HCT116 (cell line): ENCODE data around the gene ABHD12. TPM values are rescaled to one million over a fixed set of nuclear protein-coding genes. Genes with fewer than 3 reads are reported as not detected.

ENCODE experiments used
- ATAC-seq: fragments of 200-7000 bp; cut with Tn5 transposase; 2 replicates; pipeline ENCODE4 v1.9.1; 2020; ENCODE audit warnings: mild to moderate bottlenecking, moderate library complexity
- BruUV-seq: library from RNA; stranded (reverse); fragments of 400-500 nt; replicated peaks from 2 replicates; lab custom pipeline; 2021; lab: Mats Ljungman, UMichigan
- CTCF ChIA-PET: fragments of 300-600 bp; sonication (Branson Sonifier 250); formaldehyde crosslinking; loops from one replicate; lab custom pipeline; 2021; ENCODE audit warnings: antibody characterized with exemption; lab: Charles Lee
- POLR2A ChIA-PET: fragments of 300-600, 350-600 bp; sonication (Branson Sonifier 250); formaldehyde crosslinking; loops from one replicate; lab custom pipeline; 2021; ENCODE audit warnings: antibody characterized with exemption; lab: Charles Lee
- RAD21 ChIA-PET, 2 experiments: fragments of 300-600 bp; sonication (Branson Sonifier 250); formaldehyde crosslinking; loops; one replicate each; lab custom pipeline; 2023; ENCODE audit warnings: low total read pairs in 2 of 2; ENCODE audit not compliant: uncharacterized antibody in 2 of 2, unreplicated experiment in 2 of 2, low non-redundant PET in 1 of 2; lab: Charles Lee
- DNase-seq: peaks from one replicate; pipeline ENCODE4 v3.0.0-alpha.2; 2010; ENCODE audit warnings: low read depth, low spot score
- H2AFZ ChIP-seq: fragments of 200-600 bp; shearing (Covaris generic), sonication (generic); 2 replicates; pipeline ENCODE4 v1.6.1; 2017; ENCODE audit warnings: low read depth, mixed run types, mixed read lengths, antibody characterized with exemption, low read length; ENCODE audit not compliant: poor library complexity, severe bottlenecking
- H3K27ac ChIP-seq: 2 replicates; pipeline ENCODE4 v1.5.1; 2012; ENCODE audit warnings: low read depth, low read length
- H3K27me3 ChIP-seq: fragments of 200-600 bp; sonication (generic); 2 replicates; pipeline ENCODE4 v1.6.1; 2016; ENCODE audit warnings: mixed run types, low read length, mixed read lengths; ENCODE audit not compliant: insufficient read depth
- H3K36me3 ChIP-seq, 2 experiments: fragments of 200-500 bp in 1 of 2; fragments of 200-600 bp in 1 of 2; sonication (Bioruptor generic) in 1 of 2; sonication (generic) in 1 of 2; 2 replicates each; pipeline versions ENCODE4 v1.5.1 to v1.6.1; 2014 to 2016; ENCODE audit warnings: low read length in 2 of 2, inconsistent platforms in 1 of 2, mixed read lengths in 1 of 2, mixed run types in 1 of 2; ENCODE audit not compliant: insufficient read depth in 2 of 2, control insufficient read depth in 1 of 2
- H3K4me1 ChIP-seq, 2 experiments: fragments of 200-600 bp in 1 of 2; sonication (generic) in 1 of 2; 2 replicates each; pipeline versions ENCODE4 v1.5.1 to v1.6.1; 2012 to 2017; ENCODE audit warnings: low read length in 2 of 2, inconsistent platforms in 1 of 2, mild to moderate bottlenecking in 1 of 2, mixed read lengths in 1 of 2, mixed run types in 1 of 2, moderate library complexity in 1 of 2; ENCODE audit not compliant: insufficient read depth in 2 of 2, control insufficient read depth in 1 of 2
- H3K4me2 ChIP-seq: fragments of 200-600 bp; sonication (generic); 2 replicates; pipeline ENCODE4 v1.6.1; 2017; ENCODE audit warnings: mixed run types, low read length, mixed read lengths
- H3K4me3 ChIP-seq, 2 experiments: fragments of 200-600 bp in 1 of 2; sonication (generic) in 1 of 2; replicated peaks in 1 of 2; 2 replicates each; pipeline ENCODE4 v1.5.1; 2011 to 2016; ENCODE audit warnings: low read length in 2 of 2, control low read depth in 1 of 2, low read depth in 1 of 2, mild to moderate bottlenecking in 1 of 2, mixed read lengths in 1 of 2, mixed run types in 1 of 2
- H3K79me2 ChIP-seq: fragments of 200-600 bp; sonication (generic); 2 replicates; pipeline ENCODE4 v1.6.1; 2017; ENCODE audit warnings: mild to moderate bottlenecking, mixed run types, low read length, moderate library complexity, mixed read lengths; ENCODE audit not compliant: insufficient read depth
- H3K9ac ChIP-seq: fragments of 200-600 bp; sonication (generic); 2 replicates; pipeline ENCODE4 v1.6.1; 2016; ENCODE audit warnings: low read length, mixed read lengths
- H3K9me2 ChIP-seq: fragments of 200-600 bp; sonication (generic), shearing (Covaris generic); 2 replicates; pipeline ENCODE4 v1.6.1; 2017; ENCODE audit warnings: mixed run types, mild to moderate bottlenecking, moderate library complexity; ENCODE audit not compliant: insufficient read depth
- H3K9me3 ChIP-seq, 2 experiments: fragments of 200-500 bp in 1 of 2; fragments of 200-600 bp in 1 of 2; sonication (Bioruptor generic) in 1 of 2; sonication (generic) in 1 of 2; 2 replicates each; pipeline ENCODE4 v1.6.1; 2014 to 2017; ENCODE audit warnings: low read length in 2 of 2, mixed read lengths in 2 of 2, inconsistent platforms in 1 of 2, low read depth in 1 of 2, mild to moderate bottlenecking in 1 of 2, mixed run types in 1 of 2, moderate library complexity in 1 of 2; ENCODE audit not compliant: control insufficient read depth in 1 of 2, insufficient read depth in 1 of 2
- H4K20me1 ChIP-seq: fragments of 200-600 bp; sonication (generic), shearing (Covaris generic); 2 replicates; pipeline ENCODE4 v1.6.1; 2017; ENCODE audit warnings: mixed run types, mild to moderate bottlenecking, moderate library complexity; ENCODE audit not compliant: insufficient read depth
- CBX3 ChIP-seq: IDR thresholded peaks from 2 replicates; pipeline ENCODE4 v1.6.1; 2012; ENCODE audit warnings: low read depth
- EGR1 ChIP-seq: IDR thresholded peaks from 2 replicates; pipeline ENCODE4 v1.6.1; 2012; ENCODE audit warnings: low read depth
- EZH2 ChIP-seq: fragments of 200-600 bp; sonication (generic); IDR thresholded peaks from 2 replicates; pipeline ENCODE4 v1.6.1; 2017; ENCODE audit warnings: antibody characterized with exemption, mixed run types
- JUND ChIP-seq: IDR thresholded peaks from 2 replicates; pipeline ENCODE4 v1.6.1; 2012
- SP1 ChIP-seq: IDR thresholded peaks from 2 replicates; pipeline ENCODE4 v1.6.1; 2012; ENCODE audit warnings: low read depth
- TCF7L2 ChIP-seq: IDR thresholded peaks from 2 replicates; pipeline ENCODE4 v1.7.0; 2011; ENCODE audit warnings: borderline replicate concordance, inconsistent platforms; ENCODE audit not compliant: insufficient read depth, insufficient read length; ENCODE audit errors: extremely low read depth
- intact Hi-C: fragments of 100-400 bp; cut with micrococcal nuclease; formaldehyde crosslinking; loops from 2 replicates; pipeline ENCODE4 v1.10.0; 2022
- total RNA-seq: library from RNA; stranded (reverse); gene quantifications from one replicate; pipeline ENCODE4 v1.2.1, GENCODE V29; 2021; ENCODE audit not compliant: unreplicated experiment
- TF ChIP-seq, protein P1 (sequence below): IDR thresholded peaks from 2 replicates; pipeline ENCODE4 v1.6.1; 2012
- TF ChIP-seq, protein P2 (sequence below): IDR thresholded peaks from 2 replicates; pipeline ENCODE4 v1.6.1; 2012; ENCODE audit warnings: low read depth
- TF ChIP-seq, protein P3 (sequence below): IDR thresholded peaks from 2 replicates; pipeline ENCODE4 v1.6.1; 2011; ENCODE audit warnings: mild to moderate bottlenecking, low read length, moderate library complexity; ENCODE audit not compliant: insufficient replicate concordance; ENCODE audit errors: extremely low read depth
- TF ChIP-seq, protein P4 (sequence below): IDR thresholded peaks from 2 replicates; pipeline ENCODE4 v1.6.1; 2012

ABHD12 gene
- total RNA-seq, 1 experiment from 2014 or later, result 31.7 TPM

DNA sequence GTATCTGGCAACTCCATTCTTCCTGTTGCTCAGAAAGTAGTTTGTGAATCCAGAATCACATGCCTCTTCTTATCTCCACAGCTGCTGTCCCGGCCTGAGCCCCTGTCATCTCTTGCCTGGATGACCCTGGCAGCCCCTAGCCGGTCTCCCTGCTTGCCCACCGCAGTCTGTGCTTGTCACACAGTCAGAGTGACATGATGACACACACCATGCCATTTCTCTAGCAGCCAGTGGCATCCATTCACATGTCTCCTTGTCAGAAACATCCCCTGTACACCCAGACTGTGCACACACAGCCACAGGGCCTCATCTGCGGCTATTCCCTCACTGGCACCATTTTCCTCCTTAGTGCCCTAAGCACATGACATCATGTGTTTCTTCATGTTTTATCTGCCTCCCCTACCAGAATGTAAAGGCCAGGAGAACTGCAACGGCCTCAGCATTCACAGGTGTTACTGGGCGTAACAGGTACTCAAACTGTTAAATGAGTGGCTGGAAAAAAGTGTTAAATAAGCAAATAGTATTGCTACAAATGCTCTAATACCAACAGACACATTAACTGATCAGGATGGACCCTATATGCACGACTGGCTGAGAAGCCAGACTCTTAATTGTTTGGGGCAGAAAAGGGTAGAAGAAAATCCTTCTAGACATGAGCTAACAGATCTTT is 9.6 kb downstream of the ABHD12 start:
- no TSS peak for BruUV-seq
- ATAC-seq, result no peak

DNA sequence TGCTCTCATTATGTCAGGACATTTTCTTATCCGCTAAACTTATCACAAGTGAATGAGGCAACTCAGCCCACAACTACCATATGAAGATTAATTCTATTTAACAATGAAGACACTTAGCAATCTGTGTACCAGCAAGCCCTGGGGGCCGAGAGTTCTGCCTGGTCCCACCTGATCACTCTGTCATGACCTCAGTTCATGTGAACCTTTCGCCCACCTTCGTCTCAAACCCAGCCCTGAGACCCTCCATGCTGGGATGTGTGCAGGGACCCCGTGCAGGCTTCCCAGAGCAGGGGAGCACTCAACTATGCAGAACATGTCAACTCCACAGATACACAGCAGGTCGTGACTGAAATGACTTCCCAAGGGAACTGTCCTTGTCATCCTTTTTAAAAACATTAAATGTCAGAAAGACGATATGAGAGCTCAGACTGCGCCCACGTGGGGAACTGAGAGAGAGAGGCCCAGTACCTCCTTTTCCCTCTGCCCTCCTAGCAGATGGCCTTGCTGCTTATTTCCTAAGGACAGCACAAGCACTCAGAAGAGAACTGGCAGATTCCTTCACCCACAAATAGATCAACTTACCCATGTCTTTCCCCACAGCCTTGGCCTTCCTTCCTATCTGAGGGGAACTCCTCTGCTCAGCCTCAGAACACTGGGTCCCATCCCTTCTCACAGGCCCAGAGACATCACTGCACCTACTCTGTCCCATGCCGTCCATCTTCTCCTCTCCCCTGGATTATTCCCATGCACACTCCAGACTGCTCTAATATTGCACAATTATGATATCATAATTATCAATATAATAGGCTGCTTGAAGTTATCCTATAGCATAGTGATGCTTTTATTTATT is 11.5 kb downstream of the ABHD12 start:
- no peaks in the 10 kb centered on the region for H4K20me1 ChIP-seq
- H3K36me3 ChIP-seq, result peaks cover 0 to 2% of the 10 kb centered on the region in 2 experiments; a peak in 1 of 4 replicates
- RAD21 ChIA-PET, result no interaction called here
- peaks cover 0 to 4% of the 10 kb centered on the region in 2 experiments; a peak in 1 of 4 replicates for H3K4me1 ChIP-seq
- POLR2A ChIA-PET, result no interaction called here
- no peak overlapping the region for H3K27ac ChIP-seq
- H3K4me3 ChIP-seq, result no peak overlapping the region
- CTCF ChIA-PET, result no interaction called here
- intact Hi-C loops, result no loop called here
- no TSS peak for BruUV-seq
- no peak overlapping the region for H3K4me2 ChIP-seq
- ATAC-seq (no peak), DNase-seq (no peak)
- no peak overlapping the region for H3K9ac ChIP-seq
- H2AFZ ChIP-seq, result no peak overlapping the region
- peaks cover 50% of the 10 kb centered on the region for H3K79me2 ChIP-seq
- H3K9me2 ChIP-seq, result no peaks in the 10 kb centered on the region
- no peaks in the 10 kb centered on the region for H3K27me3 ChIP-seq
- H3K9me3 ChIP-seq, result no peaks in the 10 kb centered on the region
- TF ChIP-seq SP1 (no peak), EGR1 (no peak), TCF7L2 (no peak), EZH2 (no peak), JUND (no peak), CBX3 (no peak)
- TF ChIP-seq, protein P1, sequence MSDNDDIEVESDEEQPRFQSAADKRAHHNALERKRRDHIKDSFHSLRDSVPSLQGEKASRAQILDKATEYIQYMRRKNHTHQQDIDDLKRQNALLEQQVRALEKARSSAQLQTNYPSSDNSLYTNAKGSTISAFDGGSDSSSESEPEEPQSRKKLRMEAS, result no peak
- TF ChIP-seq, protein P2, sequence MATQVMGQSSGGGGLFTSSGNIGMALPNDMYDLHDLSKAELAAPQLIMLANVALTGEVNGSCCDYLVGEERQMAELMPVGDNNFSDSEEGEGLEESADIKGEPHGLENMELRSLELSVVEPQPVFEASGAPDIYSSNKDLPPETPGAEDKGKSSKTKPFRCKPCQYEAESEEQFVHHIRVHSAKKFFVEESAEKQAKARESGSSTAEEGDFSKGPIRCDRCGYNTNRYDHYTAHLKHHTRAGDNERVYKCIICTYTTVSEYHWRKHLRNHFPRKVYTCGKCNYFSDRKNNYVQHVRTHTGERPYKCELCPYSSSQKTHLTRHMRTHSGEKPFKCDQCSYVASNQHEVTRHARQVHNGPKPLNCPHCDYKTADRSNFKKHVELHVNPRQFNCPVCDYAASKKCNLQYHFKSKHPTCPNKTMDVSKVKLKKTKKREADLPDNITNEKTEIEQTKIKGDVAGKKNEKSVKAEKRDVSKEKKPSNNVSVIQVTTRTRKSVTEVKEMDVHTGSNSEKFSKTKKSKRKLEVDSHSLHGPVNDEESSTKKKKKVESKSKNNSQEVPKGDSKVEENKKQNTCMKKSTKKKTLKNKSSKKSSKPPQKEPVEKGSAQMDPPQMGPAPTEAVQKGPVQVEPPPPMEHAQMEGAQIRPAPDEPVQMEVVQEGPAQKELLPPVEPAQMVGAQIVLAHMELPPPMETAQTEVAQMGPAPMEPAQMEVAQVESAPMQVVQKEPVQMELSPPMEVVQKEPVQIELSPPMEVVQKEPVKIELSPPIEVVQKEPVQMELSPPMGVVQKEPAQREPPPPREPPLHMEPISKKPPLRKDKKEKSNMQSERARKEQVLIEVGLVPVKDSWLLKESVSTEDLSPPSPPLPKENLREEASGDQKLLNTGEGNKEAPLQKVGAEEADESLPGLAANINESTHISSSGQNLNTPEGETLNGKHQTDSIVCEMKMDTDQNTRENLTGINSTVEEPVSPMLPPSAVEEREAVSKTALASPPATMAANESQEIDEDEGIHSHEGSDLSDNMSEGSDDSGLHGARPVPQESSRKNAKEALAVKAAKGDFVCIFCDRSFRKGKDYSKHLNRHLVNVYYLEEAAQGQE, result no peak
- TF ChIP-seq, protein P3, sequence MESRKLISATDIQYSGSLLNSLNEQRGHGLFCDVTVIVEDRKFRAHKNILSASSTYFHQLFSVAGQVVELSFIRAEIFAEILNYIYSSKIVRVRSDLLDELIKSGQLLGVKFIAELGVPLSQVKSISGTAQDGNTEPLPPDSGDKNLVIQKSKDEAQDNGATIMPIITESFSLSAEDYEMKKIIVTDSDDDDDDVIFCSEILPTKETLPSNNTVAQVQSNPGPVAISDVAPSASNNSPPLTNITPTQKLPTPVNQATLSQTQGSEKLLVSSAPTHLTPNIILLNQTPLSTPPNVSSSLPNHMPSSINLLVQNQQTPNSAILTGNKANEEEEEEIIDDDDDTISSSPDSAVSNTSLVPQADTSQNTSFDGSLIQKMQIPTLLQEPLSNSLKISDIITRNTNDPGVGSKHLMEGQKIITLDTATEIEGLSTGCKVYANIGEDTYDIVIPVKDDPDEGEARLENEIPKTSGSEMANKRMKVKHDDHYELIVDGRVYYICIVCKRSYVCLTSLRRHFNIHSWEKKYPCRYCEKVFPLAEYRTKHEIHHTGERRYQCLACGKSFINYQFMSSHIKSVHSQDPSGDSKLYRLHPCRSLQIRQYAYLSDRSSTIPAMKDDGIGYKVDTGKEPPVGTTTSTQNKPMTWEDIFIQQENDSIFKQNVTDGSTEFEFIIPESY, result no peak
- TF ChIP-seq, protein P4, sequence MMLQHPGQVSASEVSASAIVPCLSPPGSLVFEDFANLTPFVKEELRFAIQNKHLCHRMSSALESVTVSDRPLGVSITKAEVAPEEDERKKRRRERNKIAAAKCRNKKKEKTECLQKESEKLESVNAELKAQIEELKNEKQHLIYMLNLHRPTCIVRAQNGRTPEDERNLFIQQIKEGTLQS, result no peak

More for the DNA sequence above, 9.6 kb downstream of the ABHD12 start:
- DNase-seq, result no peak
- H3K9me3 ChIP-seq, result no peaks in the 10 kb centered on the region
- peaks cover 63% of the 10 kb centered on the region for H3K79me2 ChIP-seq
- no peak overlapping the region for H3K9ac ChIP-seq
- CTCF ChIA-PET, result no interaction called here
- no peak overlapping the region for H3K27ac ChIP-seq
- H2AFZ ChIP-seq, result no peak overlapping the region
- intact Hi-C loops, result no loop called here
- peaks cover 4% of the 10 kb centered on the region in 2 experiments; a peak in 2 of 4 replicates for H3K4me1 ChIP-seq
- no peak overlapping the region for H3K4me3 ChIP-seq
- H3K9me2 ChIP-seq, result no peaks in the 10 kb centered on the region
- no peak for TF ChIP-seq EZH2
- TF ChIP-seq TCF7L2, result no peak
- no peak for TF ChIP-seq SP1
- peaks cover 0 to 2% of the 10 kb centered on the region in 2 experiments; a peak in 1 of 4 replicates for H3K36me3 ChIP-seq
- no peaks in the 10 kb centered on the region for H3K27me3 ChIP-seq
- no peak overlapping the region for H3K4me2 ChIP-seq
- no peaks in the 10 kb centered on the region for H4K20me1 ChIP-seq
- RAD21 ChIA-PET, result no interaction called here
- POLR2A ChIA-PET, result interaction anchor here (0.7 kb wide), 1 partner anchor 24 kb away, joined by 3 read pairs; no protein-coding TSS in a partner anchor
